CD4-positive, alpha-beta T cell (primary cell): ENCODE results near the gene ARL8A. TPM values are rescaled to one million over a fixed set of nuclear protein-coding genes. Genes with fewer than 3 reads are reported as not detected.

Source experiments
- ATAC-seq: fragments of 200-7000 bp; cut with Tn5 transposase; one replicate; pipeline ENCODE4 v1.10.0; 2022; ENCODE audit warnings: mild to moderate bottlenecking; ENCODE audit not compliant: poor library complexity
- CTCF ChIA-PET: fragments of 350-600 bp; sonication (Branson Sonifier 250); formaldehyde crosslinking; loops from one replicate; lab custom pipeline; 2021; ENCODE audit warnings: antibody characterized with exemption, inconsistent platforms; lab: Charles Lee
- POLR2A ChIA-PET: fragments of 350-600 bp; sonication (Branson Sonifier 250); formaldehyde crosslinking; loops from one replicate; lab custom pipeline; 2021; ENCODE audit warnings: antibody characterized with exemption, inconsistent platforms; lab: Charles Lee
- DNase-seq, 14 experiments: peaks; one replicate each; pipeline ENCODE4 v3.0.0-alpha.2; 2013 to 2020; ENCODE audit warnings: mixed read lengths in 2 of 14
- H3K27ac ChIP-seq, 2 donors: one replicate each; pipeline versions ENCODE4 v1.5.1 to v1.7.0; 2013; ENCODE audit warnings: low read length in 2 of 2, low read depth in 1 of 2, mild to moderate bottlenecking in 1 of 2
- H3K27me3 ChIP-seq, 2 experiments: 1 replicate in 1 of 2; 2 replicates in 1 of 2; pipeline versions ENCODE4 v1.6.1 to v1.7.0; 2013; ENCODE audit warnings: low read length in 2 of 2, control low read depth in 1 of 2, mild to moderate bottlenecking in 1 of 2, moderate library complexity in 1 of 2; ENCODE audit not compliant: insufficient read depth in 2 of 2, control insufficient read depth in 1 of 2
- H3K36me3 ChIP-seq: one replicate; pipeline ENCODE4 v1.6.1; 2013; ENCODE audit warnings: low read length, control low read depth; ENCODE audit not compliant: insufficient read depth
- H3K4me1 ChIP-seq: one replicate; pipeline ENCODE4 v1.6.1; 2013; ENCODE audit warnings: low read length, control low read depth; ENCODE audit not compliant: insufficient read depth
- H3K4me3 ChIP-seq: one replicate; pipeline ENCODE4 v1.5.1; 2013; ENCODE audit warnings: mild to moderate bottlenecking, low read length, moderate library complexity
- H3K9me3 ChIP-seq, 2 experiments: 1 replicate in 1 of 2; 2 replicates in 1 of 2; pipeline versions ENCODE4 v1.6.1 to v1.7.0; 2013; ENCODE audit warnings: low read length in 2 of 2, mild to moderate bottlenecking in 2 of 2, control low read depth in 1 of 2, moderate library complexity in 1 of 2; ENCODE audit not compliant: control insufficient read depth in 1 of 2, insufficient read depth in 1 of 2
- H3K27ac Mint-ChIP-seq: one replicate; pipeline ENCODE4 v1.8.0; 2020; ENCODE audit warnings: mixed read lengths
- H3K27me3 Mint-ChIP-seq: one replicate; pipeline ENCODE4 v1.8.0; 2021; ENCODE audit warnings: mixed read lengths
- H3K36me3 Mint-ChIP-seq: one replicate; pipeline ENCODE4 v1.8.0; 2021; ENCODE audit warnings: low read depth, mixed read lengths
- H3K4me1 Mint-ChIP-seq: one replicate; pipeline ENCODE4 v1.8.0; 2021; ENCODE audit warnings: low read depth, mixed read lengths
- H3K4me3 Mint-ChIP-seq: one replicate; pipeline ENCODE4 v1.8.0; 2020; ENCODE audit warnings: mild to moderate bottlenecking, mixed read lengths
- H3K9me3 Mint-ChIP-seq: one replicate; pipeline ENCODE4 v1.8.0; 2020; ENCODE audit warnings: mixed read lengths
- CTCF ChIP-seq: fragments of 200-600 bp; IDR thresholded peaks from one replicate; pipeline ENCODE4 v1.8.0; 2022; ENCODE audit warnings: antibody characterized with exemption, mild to moderate bottlenecking
- intact Hi-C, 2 experiments: fragments of 100-400 bp; cut with DNase I in 1 of 2; cut with micrococcal nuclease in 1 of 2; formaldehyde crosslinking; loops; one replicate each; pipeline versions ENCODE4 v1.15.1 to v1.9.0; 2023 to 2025; cut with DNase I, micrococcal nuclease
- total RNA-seq, 174 experiments: library from RNA in 2 of 174; stranded (reverse) in 2 of 174; gene quantifications; one replicate each; pipeline ENCODE4 v1.2.3 and lab custom pipeline; 2021 to 2026

The ARL8A gene
- total RNA-seq, 2 experiments from 2014 or later = 73.5 to 73.8 TPM

GRCh38 chr1:202151045-202151444, 6.5 kb upstream of the ARL8A start:
- Histone ChIP-seq H3K9me3 (no peaks in the 10 kb centered on the region), H3K36me3 (peaks cover 93% of the 10 kb centered on the region), H3K27me3 (no peaks in the 10 kb centered on the region), H3K4me3 (no peak overlapping the region), H3K4me1 (peaks cover 28% of the 10 kb centered on the region), H3K27ac (no peak overlapping the region)
- Mint-ChIP-seq H3K27me3 (no peaks in the 10 kb centered on the region), H3K36me3 (peaks cover 84% of the 10 kb centered on the region), H3K27ac (peak overlapping the region; percentile 66), H3K9me3 (no peaks in the 10 kb centered on the region), H3K4me3 (no peak overlapping the region), H3K4me1 (peaks cover 22% of the 10 kb centered on the region)
- POLR2A ChIA-PET = interaction anchor here (1.0 kb wide), 1 partner anchor 9 kb away, joined by 3 read pairs; the partner anchor contains the start of gene PTPN7
- ATAC-seq = no peak
- CTCF ChIA-PET = no interaction called here
- no peak for TF ChIP-seq CTCF
- DNase-seq = no peak
- intact Hi-C loops = no loop called here

- DNase-seq (no peak), ATAC-seq (no peak)
- Mint-ChIP-seq H3K4me3 (no peak overlapping the region), H3K27me3 (no peaks in the 10 kb centered on the region), H3K9me3 (no peaks in the 10 kb centered on the region), H3K36me3 (peaks cover 80% of the 10 kb centered on the region), H3K27ac (peak overlapping the region; percentile 66), H3K4me1 (peaks cover 22% of the 10 kb centered on the region)
- no peak for TF ChIP-seq CTCF
- Histone ChIP-seq H3K36me3 (peaks cover 88% of the 10 kb centered on the region), H3K27me3 (no peaks in the 10 kb centered on the region), H3K4me3 (no peak overlapping the region), H3K4me1 (peaks cover 27% of the 10 kb centered on the region), H3K27ac (no peak overlapping the region), H3K9me3 (no peaks in the 10 kb centered on the region)
- POLR2A ChIA-PET = interaction anchor here (1.0 kb wide), 1 partner anchor 10 kb away, joined by 3 read pairs; the partner anchor contains the start of gene PTPN7
- CTCF ChIA-PET = no interaction called here
- intact Hi-C loops = no loop called here
Observed at GRCh38 chr1:202150602-202151001, 6.1 kb upstream of the ARL8A start.

GRCh38 chr1:202150187-202150586, 5.7 kb upstream of the ARL8A start:
- H3K9me3 ChIP-seq = no peaks in the 10 kb centered on the region
- Mint-ChIP-seq H3K9me3 (no peaks in the 10 kb centered on the region), H3K4me1 (peaks cover 24% of the 10 kb centered on the region), H3K4me3 (no peak overlapping the region), H3K27me3 (no peaks in the 10 kb centered on the region), H3K36me3 (peaks cover 80% of the 10 kb centered on the region), H3K27ac (peak overlapping the region; percentile 66)
- DNase-seq = no peak
- no peak overlapping the region for H3K4me3 ChIP-seq
- no peaks in the 10 kb centered on the region for H3K27me3 ChIP-seq
- no peak for ATAC-seq
- peaks cover 84% of the 10 kb centered on the region for H3K36me3 ChIP-seq
- CTCF ChIA-PET = no interaction called here
- H3K4me1 ChIP-seq = peaks cover 27% of the 10 kb centered on the region
- H3K27ac ChIP-seq = no peak overlapping the region
- TF ChIP-seq CTCF = no peak
- POLR2A ChIA-PET = no interaction called here
- intact Hi-C loops = no loop called here
